Measurements from ENCODE around the gene TATDN2. TPM values are rescaled to one million over a fixed set of nuclear protein-coding genes. Genes with fewer than 3 reads are reported as not detected.

TATDN2 gene
- total and polyA plus RNA-seq, 2 donors from 2014 or later: 15.5 to 31.8 TPM

DNA sequence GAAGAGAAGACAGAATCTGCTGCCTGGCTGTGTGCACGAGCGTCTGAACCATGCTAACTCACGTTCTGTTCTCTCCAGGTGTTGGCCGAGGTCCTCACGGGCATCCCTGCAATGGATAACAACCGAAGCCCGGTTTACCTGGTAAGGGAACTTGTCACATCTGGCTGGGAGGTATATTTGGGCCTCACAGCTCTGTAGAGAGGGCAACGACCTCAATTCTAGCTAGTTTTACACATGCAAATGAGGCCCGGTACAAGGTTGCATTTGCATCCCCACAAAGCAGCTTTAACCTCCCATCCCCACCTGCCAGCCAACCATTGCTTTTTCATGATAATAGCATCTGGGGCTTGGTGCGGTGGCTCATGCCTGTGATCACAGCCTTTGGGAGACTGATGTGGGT is 22.0 kb upstream of the TATDN2 start:
- DNase-seq (no peak), FAIRE-seq (no peak)
- Histone ChIP-seq H3K4me3 (ENCODE audit: low read length in 3 of 3) (no peak overlapping the region), H3K27ac (ENCODE audit: low read depth in 2 of 2, low read length in 2 of 2) (no peak overlapping the region), H3K4me1 (ENCODE audit: control insufficient read depth in 2 of 3, insufficient read depth in 2 of 3, low read depth in 1 of 3, low read length in 3 of 3) (peaks cover 0 to 8% (median 0%) of the 10 kb centered on the region in 3 donors), H3K36me3 (ENCODE audit: control insufficient read depth in 2 of 3, insufficient read depth in 3 of 3, low read length in 3 of 3) (peaks cover 0 to 3% (median 0%) of the 10 kb centered on the region in 3 donors), H3K9me3 (ENCODE audit: control insufficient read depth in 2 of 3, insufficient read depth in 1 of 3, low read length in 3 of 3) (no peaks in the 10 kb centered on the region), H3K9ac (ENCODE audit: low read length in 3 of 3) (no peak overlapping the region), H3K27me3 (ENCODE audit: control insufficient read depth, insufficient read depth, low read length) (no peaks in the 10 kb centered on the region)
- intact Hi-C loops (cut with DNase I): no loop called here
- TF ChIP-seq, protein P1, sequence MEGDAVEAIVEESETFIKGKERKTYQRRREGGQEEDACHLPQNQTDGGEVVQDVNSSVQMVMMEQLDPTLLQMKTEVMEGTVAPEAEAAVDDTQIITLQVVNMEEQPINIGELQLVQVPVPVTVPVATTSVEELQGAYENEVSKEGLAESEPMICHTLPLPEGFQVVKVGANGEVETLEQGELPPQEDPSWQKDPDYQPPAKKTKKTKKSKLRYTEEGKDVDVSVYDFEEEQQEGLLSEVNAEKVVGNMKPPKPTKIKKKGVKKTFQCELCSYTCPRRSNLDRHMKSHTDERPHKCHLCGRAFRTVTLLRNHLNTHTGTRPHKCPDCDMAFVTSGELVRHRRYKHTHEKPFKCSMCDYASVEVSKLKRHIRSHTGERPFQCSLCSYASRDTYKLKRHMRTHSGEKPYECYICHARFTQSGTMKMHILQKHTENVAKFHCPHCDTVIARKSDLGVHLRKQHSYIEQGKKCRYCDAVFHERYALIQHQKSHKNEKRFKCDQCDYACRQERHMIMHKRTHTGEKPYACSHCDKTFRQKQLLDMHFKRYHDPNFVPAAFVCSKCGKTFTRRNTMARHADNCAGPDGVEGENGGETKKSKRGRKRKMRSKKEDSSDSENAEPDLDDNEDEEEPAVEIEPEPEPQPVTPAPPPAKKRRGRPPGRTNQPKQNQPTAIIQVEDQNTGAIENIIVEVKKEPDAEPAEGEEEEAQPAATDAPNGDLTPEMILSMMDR (IDR thresholded peaks at IDR 0.05; ENCODE audit: borderline replicate concordance, extremely low read depth, insufficient read depth): no peak

DNA sequence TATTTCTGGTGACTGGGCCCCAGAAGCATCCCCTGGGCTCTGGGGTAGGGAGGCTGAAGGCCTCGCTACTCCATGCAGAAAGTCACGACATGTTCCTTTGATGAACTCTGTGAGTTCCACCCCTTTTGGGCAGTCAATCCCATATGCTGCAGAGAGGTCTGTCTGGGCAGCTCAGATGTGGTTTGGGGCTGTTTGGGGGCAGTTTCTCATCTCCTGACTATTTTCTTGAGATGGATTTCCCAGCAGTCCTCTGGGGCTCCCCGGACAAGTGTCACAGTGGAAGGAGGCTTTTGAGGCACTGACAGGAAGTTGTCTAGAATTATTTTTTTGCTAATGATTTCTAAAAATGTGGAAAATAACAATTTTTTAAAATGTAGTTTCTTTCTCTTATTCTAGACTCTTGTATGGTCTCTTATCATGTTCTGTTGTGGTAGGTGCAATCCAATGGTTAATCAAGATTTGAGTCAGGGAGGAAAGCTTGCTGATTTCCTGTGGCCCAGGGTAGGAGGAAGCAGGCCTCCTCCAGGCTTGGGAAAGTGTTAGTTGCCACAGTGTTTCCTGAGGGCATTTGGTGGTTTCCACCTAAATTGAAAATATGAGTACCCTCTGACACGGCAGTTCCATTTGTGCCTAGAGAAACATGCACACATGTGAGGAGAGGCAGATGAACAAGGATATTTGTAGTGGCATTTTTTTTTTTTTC is 19.9 kb upstream of the TATDN2 start:
- DNase-seq: no peak
- TF ChIP-seq, protein P1 (IDR thresholded peaks at IDR 0.05; ENCODE audit: borderline replicate concordance, extremely low read depth, insufficient read depth): no peak
- H3K4me3 ChIP-seq (ENCODE audit: low read length in 3 of 3): no peak overlapping the region
- H3K9ac ChIP-seq (ENCODE audit: low read length in 3 of 3): no peak overlapping the region
- H3K4me1 ChIP-seq (ENCODE audit: control insufficient read depth in 2 of 3, insufficient read depth in 2 of 3, low read depth in 1 of 3, low read length in 3 of 3): peaks cover 0 to 8% (median 0%) of the 10 kb centered on the region in 3 donors
- H3K36me3 ChIP-seq (ENCODE audit: control insufficient read depth in 2 of 3, insufficient read depth in 3 of 3, low read length in 3 of 3): peaks cover 0 to under 1% (median 0%) of the 10 kb centered on the region in 3 donors
- H3K27me3 ChIP-seq (ENCODE audit: control insufficient read depth, insufficient read depth, low read length): no peaks in the 10 kb centered on the region
- intact Hi-C loops (cut with DNase I): no loop called here
- no peak overlapping the region for H3K27ac ChIP-seq (ENCODE audit: low read depth in 2 of 2, low read length in 2 of 2)
- no peak for FAIRE-seq
- H3K9me3 ChIP-seq (ENCODE audit: control insufficient read depth in 2 of 3, insufficient read depth in 1 of 3, low read length in 3 of 3): no peaks in the 10 kb centered on the region

DNA sequence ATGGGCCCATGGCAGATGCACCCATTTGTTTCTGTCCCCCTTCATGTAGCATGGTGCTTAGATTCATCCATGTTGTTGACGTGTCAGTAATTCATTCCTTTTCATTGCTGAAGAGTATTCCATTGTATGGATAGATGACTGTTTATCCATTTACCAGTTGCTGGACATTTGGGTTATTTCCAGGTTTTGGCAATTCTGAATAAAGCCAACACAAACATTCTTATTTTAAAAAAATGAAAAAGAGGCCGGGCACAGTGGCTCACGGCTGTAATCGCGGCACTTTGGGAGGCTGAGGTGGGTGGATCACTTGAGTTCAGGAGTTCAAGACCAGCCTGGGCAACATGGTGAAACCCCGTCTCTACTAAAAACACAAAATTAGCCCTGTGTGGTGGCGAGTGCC is 18.7 kb upstream of the TATDN2 start:
- FAIRE-seq: no peak
- Histone ChIP-seq H3K9me3 (ENCODE audit: control insufficient read depth in 2 of 3, insufficient read depth in 1 of 3, low read length in 3 of 3) (no peaks in the 10 kb centered on the region), H3K4me1 (ENCODE audit: control insufficient read depth in 2 of 3, insufficient read depth in 2 of 3, low read depth in 1 of 3, low read length in 3 of 3) (peaks cover 0 to 8% (median 0%) of the 10 kb centered on the region in 3 donors), H3K27ac (ENCODE audit: low read depth in 2 of 2, low read length in 2 of 2) (no peak overlapping the region), H3K36me3 (ENCODE audit: control insufficient read depth in 2 of 3, insufficient read depth in 3 of 3, low read length in 3 of 3) (no peaks in the 10 kb centered on the region), H3K9ac (ENCODE audit: low read length in 3 of 3) (no peak overlapping the region), H3K4me3 (ENCODE audit: low read length in 3 of 3) (no peak overlapping the region), H3K27me3 (ENCODE audit: control insufficient read depth, insufficient read depth, low read length) (no peaks in the 10 kb centered on the region)
- no peak for DNase-seq
- intact Hi-C loops (cut with DNase I): no loop called here
- TF ChIP-seq, protein P1 (IDR thresholded peaks at IDR 0.05; ENCODE audit: borderline replicate concordance, extremely low read depth, insufficient read depth): no peak

Data from kidney (tissue), 14 donors.